ENCODE data around the gene CA5B. TPM values are rescaled to one million over a fixed set of nuclear protein-coding genes. Genes with fewer than 3 reads are reported as not detected.
"Not testable (repeated sequence)": the region's sequence is repeated elsewhere in the genome, so short reads cannot be mapped to it uniquely, and the experiment has no call there.

CA5B gene
- total RNA-seq, 2 experiments from 2014 or later, result 26.1 to 31.7 TPM

DNA sequence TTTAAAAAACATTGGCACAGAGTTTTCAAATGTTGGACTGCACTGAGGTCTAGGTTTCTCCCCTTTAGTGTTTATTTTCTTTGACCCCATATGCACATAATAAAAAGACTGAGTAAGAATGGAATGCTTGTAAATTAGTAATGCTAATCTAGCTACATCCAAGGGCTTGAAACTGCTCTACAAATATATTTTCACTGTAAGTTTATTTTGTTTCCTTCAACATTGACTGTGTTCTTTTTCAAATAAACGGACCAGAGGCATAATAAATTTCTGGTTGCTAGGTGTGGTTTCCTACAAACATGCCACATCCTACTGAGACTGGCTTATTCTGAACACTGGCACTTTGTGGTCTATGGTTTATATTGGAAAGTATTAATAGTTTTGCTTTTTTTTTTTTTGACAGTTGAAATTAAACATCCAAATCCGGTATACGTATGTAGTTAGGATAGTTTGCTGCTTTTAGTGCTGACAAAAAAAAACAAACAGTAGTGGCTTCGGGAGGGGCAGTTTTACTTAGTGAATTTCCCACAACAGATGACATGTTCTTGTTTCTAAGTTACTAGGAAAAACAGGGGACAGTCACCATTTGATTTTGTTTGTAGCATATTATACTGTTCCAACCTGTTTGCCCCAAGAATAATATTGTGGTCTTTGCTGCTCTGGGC lies 13.2 kb downstream of the CA5B start:
- Mint-ChIP-seq H3K27ac (peak overlapping the region; percentile 99), H3K36me3 (ENCODE audit: low read depth) (peaks cover 43% of the 10 kb centered on the region), H3K9me3 (no peaks in the 10 kb centered on the region), H3K4me1 (peaks cover 71% of the 10 kb centered on the region), H3K27me3 (no peaks in the 10 kb centered on the region), H3K4me3 (peak overlapping the region; percentile 66)
- ChIA-PET CTCF (interaction anchor here (1.8 to 2.1 kb wide), 2 partner anchors 10 to 13 kb away, joined by 3 to 8 read pairs; partner anchors contain the start of gene CA5B), POLR2A (interaction anchor here (1.1 to 14.0 kb wide), 7 partner anchors 8 to 104 kb away, joined by 3 to 228 read pairs (median 10); partner anchors contain the start of genes AP1S2, CA5B and ZRSR2)
- no peak for DNase-seq

DNA sequence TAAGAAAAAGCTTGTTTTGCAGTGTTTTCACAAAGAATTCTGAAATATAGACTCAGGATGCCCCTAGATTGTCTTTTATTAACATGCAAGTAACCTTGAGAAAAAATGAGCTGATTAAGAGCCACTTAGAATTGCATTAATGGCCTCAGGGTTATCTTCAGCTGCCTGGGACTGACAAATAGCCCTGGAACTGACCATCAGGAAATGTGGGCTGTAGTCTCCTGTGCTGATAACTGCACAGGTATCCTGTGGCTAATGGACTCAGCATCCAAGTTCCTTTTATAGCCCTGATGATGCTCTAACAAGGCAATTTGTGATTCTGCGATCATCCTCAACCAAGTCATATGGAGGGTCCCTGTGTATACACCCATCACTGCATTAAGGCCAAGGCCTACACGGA lies 17.0 kb downstream of the CA5B start:
- Mint-ChIP-seq H3K27me3 (no peaks in the 10 kb centered on the region), H3K36me3 (ENCODE audit: low read depth) (peaks cover 31% of the 10 kb centered on the region), H3K27ac (no peak overlapping the region), H3K4me3 (no peak overlapping the region), H3K9me3 (no peaks in the 10 kb centered on the region), H3K4me1 (peaks cover 69% of the 10 kb centered on the region)
- no peak for DNase-seq
- ChIA-PET CTCF (no interaction called here), POLR2A (interaction anchor here (2.3 to 14.0 kb wide), 2 partner anchors 16 to 35 kb away, joined by 8 to 228 read pairs; partner anchors contain the start of genes CA5B and ZRSR2)

DNA sequence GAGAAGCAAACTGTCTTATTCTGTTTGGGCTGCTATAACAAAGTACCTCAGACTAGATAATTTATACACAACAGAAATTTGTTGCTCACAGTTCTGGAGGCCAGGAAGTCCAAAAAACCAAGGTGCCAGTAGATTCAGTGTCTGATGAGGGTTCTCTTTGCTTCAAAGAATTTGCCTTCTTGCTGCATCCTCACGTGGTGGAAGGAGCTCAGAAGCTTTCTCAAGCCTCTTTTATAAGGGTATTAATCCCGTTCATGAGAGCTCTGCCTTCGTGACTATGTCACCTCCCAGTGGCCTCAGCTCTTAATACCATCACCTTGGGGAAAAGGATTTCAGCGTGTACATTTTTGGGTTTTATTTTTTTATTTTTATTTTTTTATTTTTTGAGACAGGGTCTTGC lies 20.1 kb downstream of the CA5B start:
- peaks cover 53% of the 10 kb centered on the region for H3K4me1 Mint-ChIP-seq
- H3K27me3 Mint-ChIP-seq, result no peaks in the 10 kb centered on the region
- H3K4me3 Mint-ChIP-seq, result no peak overlapping the region
- H3K36me3 Mint-ChIP-seq (ENCODE audit: low read depth), result peaks cover 16% of the 10 kb centered on the region
- CTCF ChIA-PET, result interaction anchor here (1.0 to 3.3 kb wide), 2 partner anchors 19 to 71 kb away, joined by 3 to 17 read pairs; partner anchors contain the start of gene CA5B
- H3K27ac Mint-ChIP-seq, result peak overlapping the region; percentile 65
- POLR2A ChIA-PET, result interaction anchor here (0.7 to 14.0 kb wide), 6 partner anchors 7 to 97 kb away, joined by 3 to 228 read pairs (median 12); partner anchors contain the start of genes CA5B and ZRSR2
- DNase-seq, result no peak
- H3K9me3 Mint-ChIP-seq, result no peaks in the 10 kb centered on the region

DNA sequence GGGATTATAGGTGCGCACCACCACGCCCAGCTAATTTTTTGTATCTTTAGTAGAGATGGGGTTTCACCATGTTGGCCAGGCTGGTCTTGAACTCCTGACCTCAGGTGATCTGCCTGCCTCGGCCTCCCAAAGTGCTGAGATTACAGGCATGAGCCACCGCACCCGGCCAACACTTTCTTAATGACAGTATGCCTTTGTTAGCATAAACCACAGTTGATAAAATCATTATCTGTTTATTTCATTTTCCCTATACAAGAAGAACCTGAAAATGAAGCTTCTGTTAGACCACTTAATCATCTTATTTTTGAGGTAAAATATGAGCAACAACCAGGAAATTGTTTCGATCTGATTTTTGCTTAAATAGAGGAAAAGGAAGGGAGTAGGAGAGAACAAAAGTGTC lies 21.8 kb downstream of the CA5B start:
- not testable (repeated sequence) for H3K9me3 Mint-ChIP-seq, H3K4me3 Mint-ChIP-seq, H3K27me3 Mint-ChIP-seq, DNase-seq
- Mint-ChIP-seq H3K27ac (peak overlapping the region; percentile 74), H3K4me1 (peaks cover 44% of the 10 kb centered on the region), H3K36me3 (ENCODE audit: low read depth) (peaks cover 11% of the 10 kb centered on the region)
- ChIA-PET CTCF (interaction anchor here (0.7 to 3.3 kb wide), 2 partner anchors 21 to 302 kb away, joined by 4 to 17 read pairs; partner anchors contain the start of gene CA5B), POLR2A (interaction anchor here (0.7 to 14.0 kb wide), 5 partner anchors 9 to 30 kb away, joined by 3 to 228 read pairs (median 15); partner anchors contain the start of genes CA5B and ZRSR2)

DNA sequence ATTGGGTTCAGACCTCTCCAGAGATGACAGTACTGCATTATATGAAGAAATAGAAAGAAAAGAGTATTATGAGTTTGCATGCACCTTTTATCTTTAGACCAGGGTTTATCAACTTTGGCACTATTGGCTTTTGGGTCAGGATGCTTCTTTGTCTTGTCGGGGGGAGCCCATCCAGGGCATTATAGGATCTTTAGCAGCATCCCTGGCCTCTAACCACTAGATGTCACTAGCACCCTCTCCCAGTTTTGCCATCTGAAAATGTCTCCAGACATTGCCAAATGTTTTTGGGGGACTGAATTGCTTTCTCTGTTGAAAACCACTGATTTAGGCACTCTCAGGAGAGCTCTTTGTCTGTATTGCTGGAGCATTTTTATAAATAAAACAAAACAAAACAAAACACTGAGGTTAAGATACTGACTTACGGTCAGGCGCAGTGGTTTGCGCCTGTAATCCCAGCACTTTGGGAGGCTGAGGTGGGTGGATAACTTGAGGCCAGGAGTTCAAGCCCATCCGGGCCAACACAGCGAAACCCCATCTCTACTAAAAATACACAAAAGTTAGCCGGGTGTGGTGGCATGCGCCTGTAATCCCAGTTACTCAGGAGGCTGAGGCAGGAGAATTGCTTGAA lies 23.6 kb downstream of the CA5B start:
- ChIA-PET POLR2A (no interaction called here), CTCF (interaction anchor here (1.0 kb wide), 1 partner anchor 11 kb away, joined by 3 read pairs; no protein-coding TSS in a partner anchor)
- Mint-ChIP-seq H3K4me3 (no peak overlapping the region), H3K27me3 (no peaks in the 10 kb centered on the region), H3K36me3 (ENCODE audit: low read depth) (peaks cover 8% of the 10 kb centered on the region), H3K4me1 (peaks cover 38% of the 10 kb centered on the region), H3K27ac (peak overlapping the region; percentile 51), H3K9me3 (no peaks in the 10 kb centered on the region)
- peak; percentile 41 for DNase-seq

DNA sequence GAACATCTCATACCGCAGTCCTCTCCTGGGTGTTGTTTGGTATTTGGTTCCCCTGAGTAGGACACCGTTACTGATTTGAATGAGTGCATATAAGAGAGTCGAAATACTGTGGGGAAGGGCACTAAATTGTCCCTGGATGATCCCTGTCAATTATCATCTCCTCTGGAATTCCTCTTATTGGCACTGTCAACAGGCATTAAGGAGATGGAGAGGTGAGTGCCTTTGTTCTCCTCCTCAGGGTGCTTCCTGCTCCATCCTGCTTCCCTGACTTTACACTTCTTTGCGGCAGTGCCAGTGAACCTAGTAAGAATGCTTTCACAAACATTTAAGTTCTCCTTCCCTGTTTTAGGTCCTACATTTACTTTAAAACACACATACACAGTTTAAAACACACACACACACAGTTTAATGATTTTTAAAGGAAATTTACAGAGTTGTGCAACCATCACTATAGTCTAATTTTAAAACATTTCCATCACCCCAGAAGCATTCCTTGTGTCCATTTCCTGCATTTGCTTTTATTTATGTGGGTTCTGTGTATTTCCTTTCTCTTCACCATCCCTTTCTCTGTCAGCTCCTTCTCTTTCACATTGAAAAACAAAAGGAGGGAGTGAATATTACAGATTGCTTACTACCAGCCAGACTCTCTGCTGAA lies 31.4 kb downstream of the CA5B start:
- POLR2A ChIA-PET, result no interaction called here

DNA sequence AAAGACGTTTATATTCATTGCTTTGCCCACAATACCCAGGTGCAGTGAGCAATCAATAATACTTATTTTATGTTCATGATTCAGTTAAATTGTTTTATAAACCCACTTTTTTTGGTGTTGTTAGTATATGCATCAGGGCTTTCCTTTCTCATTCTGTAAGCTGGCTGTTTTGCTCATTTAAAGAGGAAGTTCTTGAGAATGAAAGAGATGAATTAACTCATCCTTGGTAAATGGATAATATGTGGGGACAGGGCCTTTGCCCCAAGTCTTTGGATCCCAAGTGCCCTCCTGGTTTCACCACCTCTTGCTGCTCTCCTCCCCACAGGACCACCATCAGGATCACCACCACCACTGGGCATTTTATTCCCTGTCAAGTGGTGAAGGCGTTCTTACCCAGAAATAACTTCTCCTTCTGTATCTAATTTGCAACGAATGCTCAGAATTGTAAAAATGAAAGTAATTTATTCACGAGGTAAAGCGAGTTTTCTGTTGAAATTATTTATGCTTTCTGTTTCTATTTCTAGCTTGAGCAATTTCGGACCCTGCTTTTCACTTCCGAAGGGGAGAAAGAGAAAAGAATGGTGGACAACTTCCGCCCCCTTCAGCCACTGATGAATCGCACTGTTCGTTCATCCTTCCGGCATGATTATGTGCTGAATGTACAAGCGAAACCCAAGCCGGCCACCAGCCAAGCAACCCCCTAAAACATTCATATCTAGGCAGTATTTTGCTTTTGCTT lies 44.1 kb downstream of the CA5B start:
- H3K9me3 Mint-ChIP-seq, result no peaks in the 10 kb centered on the region
- DNase-seq, result peak; percentile 43
- CTCF ChIA-PET, result interaction anchor here (0.9 to 1.4 kb wide), 2 partner anchors 33 to 44 kb away, joined by 3 to 5 read pairs; partner anchors contain the start of gene CA5B

More for the DNA sequence above, 31.4 kb downstream of the CA5B start:
- Mint-ChIP-seq H3K36me3 (ENCODE audit: low read depth) (peaks cover 29% of the 10 kb centered on the region), H3K27me3 (no peaks in the 10 kb centered on the region), H3K9me3 (no peaks in the 10 kb centered on the region), H3K4me1 (peaks cover 18% of the 10 kb centered on the region), H3K27ac (no peak overlapping the region), H3K4me3 (no peak overlapping the region)
- DNase-seq, result no peak
- CTCF ChIA-PET, result no interaction called here

DNA sequence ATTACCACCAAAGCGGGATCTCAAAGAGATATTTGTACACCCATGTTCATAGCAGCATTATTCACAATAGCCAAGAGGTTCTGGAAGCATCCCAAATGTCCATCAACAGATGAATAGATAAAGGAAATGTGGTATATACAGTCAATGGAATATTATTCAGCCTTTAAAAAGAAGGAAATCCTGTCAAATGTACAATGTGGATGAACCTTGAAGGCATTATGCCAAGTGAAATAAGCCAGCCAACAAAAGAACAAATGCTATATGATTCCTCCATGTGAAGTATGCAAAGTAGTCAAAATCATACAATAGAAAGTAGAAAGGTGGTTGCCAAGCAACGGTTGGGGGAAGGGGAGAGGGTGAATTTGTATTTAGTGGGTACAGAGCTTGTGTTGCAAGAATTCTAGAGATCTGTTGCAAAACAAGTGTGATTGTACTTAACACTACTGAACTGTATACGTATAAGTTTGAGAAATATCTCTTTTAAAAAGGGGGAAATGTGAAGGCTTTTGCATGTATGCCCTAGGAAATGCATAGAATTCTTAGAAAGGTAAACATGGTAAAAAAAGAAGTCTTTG lies 47.2 kb downstream of the CA5B start:
- no peak overlapping the region for H3K4me3 Mint-ChIP-seq
- no peak overlapping the region for H3K27ac Mint-ChIP-seq
- POLR2A ChIA-PET, result no interaction called here
- H3K27me3 Mint-ChIP-seq, result no peaks in the 10 kb centered on the region
- peaks cover 24% of the 10 kb centered on the region for H3K36me3 Mint-ChIP-seq (ENCODE audit: low read depth)
- peaks cover 18% of the 10 kb centered on the region for H3K4me1 Mint-ChIP-seq
- no peaks in the 10 kb centered on the region for H3K9me3 Mint-ChIP-seq
- DNase-seq, result no peak
- CTCF ChIA-PET, result no interaction called here

More for the DNA sequence above, 44.1 kb downstream of the CA5B start:
- Mint-ChIP-seq H3K27ac (peak overlapping the region; percentile 99), H3K4me1 (peaks cover 14% of the 10 kb centered on the region), H3K27me3 (no peaks in the 10 kb centered on the region), H3K4me3 (peak overlapping the region; percentile 81), H3K36me3 (ENCODE audit: low read depth) (peaks cover 36% of the 10 kb centered on the region)
- POLR2A ChIA-PET, result interaction anchor here (1.0 to 3.4 kb wide), 8 partner anchors 8 to 73 kb away, joined by 3 to 24 read pairs (median 8); partner anchors contain the start of genes AP1S2, CA5B and ZRSR2

DNA sequence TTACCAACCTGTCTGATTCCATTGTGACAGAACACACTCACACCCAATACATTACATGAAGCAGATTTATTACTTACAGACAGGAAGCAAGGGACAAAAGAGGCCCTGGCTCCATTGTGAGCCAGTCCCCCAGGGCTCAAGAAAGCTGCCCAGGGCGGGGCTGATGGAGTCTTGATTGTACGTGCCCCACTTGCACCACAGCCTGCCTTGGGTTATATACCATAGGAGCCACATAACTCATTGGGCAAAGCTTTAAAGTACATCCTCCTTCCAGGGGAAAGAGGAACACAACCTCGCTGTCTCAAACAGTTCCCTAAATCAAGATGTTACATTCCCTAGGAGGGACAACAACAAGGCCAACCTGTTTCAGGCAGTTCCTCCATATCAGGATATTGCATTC lies 48.8 kb downstream of the CA5B start:
- H3K4me1 Mint-ChIP-seq, result peaks cover 14% of the 10 kb centered on the region
- ChIA-PET POLR2A (interaction anchor here (1.4 kb wide), 1 partner anchor 49 kb away, joined by 6 read pairs; the partner anchor contains the start of gene CA5B), CTCF (no interaction called here)
- peaks cover 19% of the 10 kb centered on the region for H3K36me3 Mint-ChIP-seq (ENCODE audit: low read depth)
- no peaks in the 10 kb centered on the region for H3K27me3 Mint-ChIP-seq
- H3K9me3 Mint-ChIP-seq, result no peaks in the 10 kb centered on the region
- DNase-seq, result no peak
- H3K4me3 Mint-ChIP-seq, result no peak overlapping the region
- no peak overlapping the region for H3K27ac Mint-ChIP-seq

DNA sequence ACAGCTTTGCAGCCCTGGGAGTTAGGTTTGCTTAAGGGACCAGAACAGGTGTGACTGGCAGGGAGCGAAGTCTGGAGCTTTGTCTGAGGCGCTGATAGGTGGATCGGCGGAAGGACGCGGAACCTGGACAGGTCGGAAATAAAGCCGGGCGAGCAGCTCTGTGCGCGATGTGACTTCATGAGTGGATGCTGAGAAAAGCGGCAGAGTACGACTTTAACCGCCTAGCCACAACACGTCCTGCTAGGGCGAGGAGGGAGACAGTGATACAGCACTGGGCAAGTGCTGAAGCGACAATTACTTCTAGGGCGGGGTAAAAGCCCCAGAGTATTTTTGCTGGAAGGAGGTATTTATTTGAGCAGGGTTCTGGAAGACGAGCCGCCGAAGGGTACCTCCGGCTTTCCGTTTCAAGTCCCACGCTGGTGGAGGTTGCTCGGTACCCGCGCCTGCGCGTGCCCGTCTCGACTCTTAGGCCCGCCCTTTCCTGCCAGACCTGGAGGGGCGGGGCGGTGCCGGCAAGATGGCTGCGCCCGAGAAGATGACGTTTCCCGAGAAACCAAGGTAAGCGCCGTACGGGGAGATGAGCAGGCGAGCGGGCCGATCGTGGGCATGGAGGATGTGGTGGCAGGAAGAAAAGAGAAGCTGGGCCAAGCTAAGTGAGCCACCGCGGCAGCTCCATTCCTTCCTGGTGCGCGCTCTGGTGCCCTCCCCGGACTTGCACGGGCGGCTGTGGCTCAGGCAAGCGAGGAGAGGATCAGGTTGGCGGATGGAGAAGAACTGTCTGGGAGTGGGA lies 52.1 kb downstream of the CA5B start, which contains the start of gene ZRSR2:
Gene ZRSR2 (plus strand): TSS at position 506 of the 790 bp plus-strand sequence. CDS start 12 bp downstream, at position 518.
- Mint-ChIP-seq H3K4me3 (no peak within 1 kb of the TSS), H3K36me3 (ENCODE audit: low read depth) (peaks cover 19% of the 10 kb centered on the region), H3K4me1 (peaks cover 31% of the 10 kb centered on the region), H3K27me3 (no peaks in the 10 kb centered on the region), H3K9me3 (no peaks in the 10 kb centered on the region), H3K27ac (no peak within 1 kb of the TSS)
- ChIA-PET CTCF (interaction anchor here (1.1 to 1.8 kb wide), 5 partner anchors 13 to 65 kb away, joined by 3 to 10 read pairs (median 4); partner anchors contain the start of genes AP1S2 and CA5B), POLR2A (interaction anchor here (0.7 to 3.8 kb wide), 23 partner anchors 9 to 930 kb away, joined by 3 to 42 read pairs (median 4); partner anchors contain the start of genes AP1S2, CA5B and SYAP1)
- DNase-seq, result peak; percentile 89

DNA sequence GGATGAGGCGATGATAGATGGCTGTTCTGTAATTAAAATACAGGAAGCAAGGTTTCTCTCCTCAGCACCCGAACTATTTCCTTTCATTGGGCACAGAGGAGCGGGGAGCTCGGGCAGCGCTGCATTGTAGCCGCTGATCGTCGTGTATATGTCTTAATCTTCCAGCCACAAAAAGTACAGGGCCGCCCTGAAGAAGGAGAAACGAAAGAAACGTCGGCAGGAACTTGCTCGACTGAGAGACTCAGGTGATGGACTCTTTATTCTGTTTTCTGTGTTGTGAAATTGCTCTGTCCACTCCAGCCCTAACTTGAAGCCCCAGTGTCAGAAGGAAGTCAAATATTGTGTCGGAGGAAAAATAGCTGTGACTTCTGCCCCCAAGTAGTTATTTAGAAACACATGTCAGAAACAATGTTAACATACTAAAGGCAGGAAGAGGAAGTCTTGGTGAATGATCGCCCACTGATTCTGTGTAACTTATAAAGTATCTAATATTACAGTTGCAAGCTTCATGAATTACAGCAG lies 52.8 kb downstream of the CA5B start:
- Mint-ChIP-seq H3K4me1 (peaks cover 34% of the 10 kb centered on the region), H3K9me3 (no peaks in the 10 kb centered on the region), H3K27ac (no peak overlapping the region), H3K4me3 (no peak overlapping the region), H3K27me3 (no peaks in the 10 kb centered on the region), H3K36me3 (ENCODE audit: low read depth) (peaks cover 18% of the 10 kb centered on the region)
- no peak for DNase-seq
- CTCF ChIA-PET, result interaction anchor here (0.6 to 1.8 kb wide), 5 partner anchors 34 to 458 kb away, joined by 3 to 10 read pairs (median 3); partner anchors contain the start of genes AP1S2 and CA5B
- POLR2A ChIA-PET, result interaction anchor here (0.7 to 3.8 kb wide), 22 partner anchors 9 to 929 kb away, joined by 3 to 42 read pairs (median 6); partner anchors contain the start of genes AP1S2, CA5B and SYAP1
